Measurements from ENCODE around the gene HNRNPA1. TPM values are rescaled to one million over a fixed set of nuclear protein-coding genes. Genes with fewer than 3 reads are reported as not detected.

Gene HNRNPA1
- total RNA-seq, 1 donor from 2014 or later: 1,740 TPM

- intact Hi-C loops (cut with micrococcal nuclease): no loop called here
- Mint-ChIP-seq H3K4me1 (ENCODE audit: low read depth) (peaks cover 19% of the 10 kb centered on the region), H3K27ac (peak overlapping the region; percentile 47), H3K4me3 (no peak overlapping the region), H3K36me3 (ENCODE audit: low read depth) (peaks cover 15% of the 10 kb centered on the region), H3K9me3 (no peaks in the 10 kb centered on the region), H3K27me3 (ENCODE audit: insufficient read depth) (no peaks in the 10 kb centered on the region)
- no peak for DNase-seq (ENCODE audit: low spot score)
Measured at GRCh38 chr12:54258201-54258681, 22.3 kb upstream of the HNRNPA1 start.

GRCh38 chr12:54259194-54260011 lies 21.1 kb upstream of the HNRNPA1 start:
- Mint-ChIP-seq H3K27me3 (ENCODE audit: insufficient read depth) (no peaks in the 10 kb centered on the region), H3K4me3 (peak overlapping the region; percentile 56), H3K9me3 (no peaks in the 10 kb centered on the region), H3K4me1 (ENCODE audit: low read depth) (peaks cover 19% of the 10 kb centered on the region), H3K36me3 (ENCODE audit: low read depth) (peaks cover 18% of the 10 kb centered on the region), H3K27ac (peak overlapping the region; percentile 68)
- peak; percentile 19 for DNase-seq (ENCODE audit: low spot score)
- intact Hi-C loops (cut with micrococcal nuclease): loop anchor here (1.0 kb wide), 1 partner anchor 20 kb away; no protein-coding TSS in a partner anchor

GRCh38 chr12:54261815-54262402 lies 18.6 kb upstream of the HNRNPA1 start:
- Mint-ChIP-seq H3K27me3 (ENCODE audit: insufficient read depth) (no peaks in the 10 kb centered on the region), H3K27ac (no peak overlapping the region), H3K36me3 (ENCODE audit: low read depth) (peaks cover 10% of the 10 kb centered on the region), H3K9me3 (no peaks in the 10 kb centered on the region), H3K4me1 (ENCODE audit: low read depth) (peaks cover 19% of the 10 kb centered on the region), H3K4me3 (no peak overlapping the region)
- intact Hi-C loops (cut with micrococcal nuclease): no loop called here
- no peak for DNase-seq (ENCODE audit: low spot score)

- Mint-ChIP-seq H3K36me3 (ENCODE audit: low read depth) (peaks cover 11% of the 10 kb centered on the region), H3K27me3 (ENCODE audit: insufficient read depth) (no peaks in the 10 kb centered on the region), H3K9me3 (no peaks in the 10 kb centered on the region), H3K4me1 (ENCODE audit: low read depth) (peaks cover 19% of the 10 kb centered on the region), H3K27ac (no peak overlapping the region), H3K4me3 (no peak overlapping the region)
- no peak for DNase-seq (ENCODE audit: low spot score)
- intact Hi-C loops (cut with micrococcal nuclease): no loop called here
Measured at GRCh38 chr12:54262403-54262925, 18.1 kb upstream of the HNRNPA1 start.

- no peak overlapping the region for H3K4me3 Mint-ChIP-seq
Measured at GRCh38 chr12:54265364-54265812, 15.1 kb upstream of the HNRNPA1 start.

GRCh38 chr12:54266852-54267251 lies 13.7 kb upstream of the HNRNPA1 start:
- intact Hi-C loops (cut with micrococcal nuclease): no loop called here
- Mint-ChIP-seq H3K36me3 (ENCODE audit: low read depth) (peaks cover 10% of the 10 kb centered on the region), H3K27me3 (ENCODE audit: insufficient read depth) (no peaks in the 10 kb centered on the region), H3K27ac (no peak overlapping the region), H3K9me3 (no peaks in the 10 kb centered on the region), H3K4me3 (no peak overlapping the region), H3K4me1 (ENCODE audit: low read depth) (peaks cover 26% of the 10 kb centered on the region)
- no peak for DNase-seq (ENCODE audit: low spot score)

More at GRCh38 chr12:54265364-54265812, 15.1 kb upstream of the HNRNPA1 start:
- Mint-ChIP-seq H3K4me1 (ENCODE audit: low read depth) (peaks cover 14% of the 10 kb centered on the region), H3K27ac (no peak overlapping the region), H3K36me3 (ENCODE audit: low read depth) (peaks cover 11% of the 10 kb centered on the region), H3K27me3 (ENCODE audit: insufficient read depth) (no peaks in the 10 kb centered on the region), H3K9me3 (no peaks in the 10 kb centered on the region)
- intact Hi-C loops (cut with micrococcal nuclease): no loop called here
- no peak for DNase-seq (ENCODE audit: low spot score)

GRCh38 chr12:54270345-54270744 lies 10.2 kb upstream of the HNRNPA1 start:
- H3K27ac Mint-ChIP-seq: peak overlapping the region; percentile 61

GRCh38 chr12:54272214-54272613 lies 8.3 kb upstream of the HNRNPA1 start:
- H3K9me3 Mint-ChIP-seq: no peaks in the 10 kb centered on the region
- H3K4me1 Mint-ChIP-seq (ENCODE audit: low read depth): peaks cover 68% of the 10 kb centered on the region
- no peak for DNase-seq (ENCODE audit: low spot score)
- H3K36me3 Mint-ChIP-seq (ENCODE audit: low read depth): peaks cover 26% of the 10 kb centered on the region
- intact Hi-C loops (cut with micrococcal nuclease): no loop called here
- no peak overlapping the region for H3K4me3 Mint-ChIP-seq
- peak overlapping the region; percentile 66 for H3K27ac Mint-ChIP-seq
- no peaks in the 10 kb centered on the region for H3K27me3 Mint-ChIP-seq (ENCODE audit: insufficient read depth)

More at GRCh38 chr12:54270345-54270744, 10.2 kb upstream of the HNRNPA1 start:
- no peaks in the 10 kb centered on the region for H3K27me3 Mint-ChIP-seq (ENCODE audit: insufficient read depth)
- intact Hi-C loops (cut with micrococcal nuclease): no loop called here
- no peaks in the 10 kb centered on the region for H3K9me3 Mint-ChIP-seq
- peaks cover 22% of the 10 kb centered on the region for H3K36me3 Mint-ChIP-seq (ENCODE audit: low read depth)
- DNase-seq (ENCODE audit: low spot score): no peak
- peaks cover 56% of the 10 kb centered on the region for H3K4me1 Mint-ChIP-seq (ENCODE audit: low read depth)
- no peak overlapping the region for H3K4me3 Mint-ChIP-seq

GRCh38 chr12:54273981-54274380 lies 6.5 kb upstream of the HNRNPA1 start:
- H3K9me3 Mint-ChIP-seq: no peaks in the 10 kb centered on the region
- H3K4me3 Mint-ChIP-seq: no peak overlapping the region
- no peaks in the 10 kb centered on the region for H3K27me3 Mint-ChIP-seq (ENCODE audit: insufficient read depth)
- intact Hi-C loops (cut with micrococcal nuclease): no loop called here
- no peak for DNase-seq (ENCODE audit: low spot score)
- peaks cover 74% of the 10 kb centered on the region for H3K4me1 Mint-ChIP-seq (ENCODE audit: low read depth)
- no peak overlapping the region for H3K27ac Mint-ChIP-seq
- H3K36me3 Mint-ChIP-seq (ENCODE audit: low read depth): peaks cover 36% of the 10 kb centered on the region

GRCh38 chr12:54276368-54276767 lies 4.2 kb upstream of the HNRNPA1 start:
- Mint-ChIP-seq H3K4me3 (peak overlapping the region; percentile 32), H3K9me3 (no peaks in the 10 kb centered on the region), H3K36me3 (ENCODE audit: low read depth) (peaks cover 36% of the 10 kb centered on the region), H3K4me1 (ENCODE audit: low read depth) (peaks cover 60% of the 10 kb centered on the region), H3K27ac (no peak overlapping the region), H3K27me3 (ENCODE audit: insufficient read depth) (no peaks in the 10 kb centered on the region)
- no peak for DNase-seq (ENCODE audit: low spot score)
- intact Hi-C loops (cut with micrococcal nuclease): no loop called here

GRCh38 chr12:54277823-54278276 lies 2.7 kb upstream of the HNRNPA1 start:
- Mint-ChIP-seq H3K9me3 (no peaks in the 10 kb centered on the region), H3K36me3 (ENCODE audit: low read depth) (peaks cover 28% of the 10 kb centered on the region), H3K27me3 (ENCODE audit: insufficient read depth) (no peaks in the 10 kb centered on the region), H3K27ac (no peak overlapping the region), H3K4me3 (no peak overlapping the region), H3K4me1 (ENCODE audit: low read depth) (peaks cover 58% of the 10 kb centered on the region)
- DNase-seq (ENCODE audit: low spot score): no peak
- intact Hi-C loops (cut with micrococcal nuclease): loop anchor here (1.0 to 2.0 kb wide), 2 partner anchors 27 to 63 kb away; no protein-coding TSS in a partner anchor

- Mint-ChIP-seq H3K9me3 (no peaks in the 10 kb centered on the region), H3K4me3 (no peak overlapping the region), H3K27ac (no peak overlapping the region), H3K27me3 (ENCODE audit: insufficient read depth) (no peaks in the 10 kb centered on the region), H3K36me3 (ENCODE audit: low read depth) (peaks cover 20% of the 10 kb centered on the region), H3K4me1 (ENCODE audit: low read depth) (peaks cover 58% of the 10 kb centered on the region)
- intact Hi-C loops (cut with micrococcal nuclease): loop anchor here (1.0 to 2.0 kb wide), 3 partner anchors 20 to 85 kb away; partner anchors contain the start of gene GPR84
- DNase-seq (ENCODE audit: low spot score): no peak
Measured at GRCh38 chr12:54279227-54279631, 1.3 kb upstream of the HNRNPA1 start.

Data from activated T-helper 1 cell treated with anti-CD3 and anti-CD28 coated beads, Interleukin-12 subunit alpha, Interleukin-12 subunit beta, Interleukin-2, Interleukin-4 antibody, amounts not matched to agents 30 ng/mL and 10 ng/mL and 1 ng/mL, durations not matched to agents 14 hours and 24 hours and 36 hours (primary cell).